IMR-90 (cell line): ENCODE measurements around the gene FCHSD2. TPM values are rescaled to one million over a fixed set of nuclear protein-coding genes. Genes with fewer than 3 reads are reported as not detected.

ENCODE experiments used
- ATAC-seq: fragments of 200-7000 bp; cut with Tn5 transposase; 2 replicates; pipeline ENCODE4 v1.9.1; 2020; ENCODE audit warnings: low read depth, mild to moderate bottlenecking, moderate library complexity
- BruUV-seq: library from RNA; stranded (reverse); fragments of 400-500 nt; replicated peaks from 2 replicates; lab custom pipeline; 2021; lab: Mats Ljungman, UMichigan
- CTCF ChIA-PET: fragments of 300-600 bp; formaldehyde crosslinking; extraction: SDS; loops from one replicate; lab custom pipeline; 2021; ENCODE audit warnings: antibody characterized with exemption; lab: Yijun Ruan, JAX
- POLR2A ChIA-PET: fragments of 300-600 bp; sonication (Branson Sonifier 250); formaldehyde crosslinking; loops from one replicate; lab custom pipeline; 2022; ENCODE audit warnings: antibody characterized with exemption; ENCODE audit not compliant: unreplicated experiment; lab: Charles Lee
- DNase-seq: peaks from one replicate; pipeline ENCODE4 v3.0.0; 2013
- H2AFZ ChIP-seq: replicated peaks from 2 replicates; pipeline ENCODE3; 2013; ENCODE audit warnings: low read length, mild to moderate bottlenecking; ENCODE audit not compliant: poor library complexity
- H2AK5ac ChIP-seq: 2 replicates; pipeline ENCODE4 v1.6.1; 2013; ENCODE audit warnings: low read depth, low read length, inconsistent platforms
- H2AK9ac ChIP-seq: replicated peaks from 2 replicates; pipeline ENCODE3; 2013; ENCODE audit warnings: mild to moderate bottlenecking, low read depth, low read length, moderate library complexity; ENCODE audit not compliant: poor library complexity
- H2BK120ac ChIP-seq: 2 replicates; pipeline ENCODE4 v1.6.1; 2013; ENCODE audit warnings: low read depth, low read length, inconsistent platforms
- H2BK15ac ChIP-seq: 3 replicates; pipeline ENCODE4 v1.6.1; 2013; ENCODE audit warnings: low read depth, low read length, inconsistent platforms
- H2BK20ac ChIP-seq: 2 replicates; pipeline ENCODE4 v1.6.1; 2013; ENCODE audit warnings: low read depth, mild to moderate bottlenecking, inconsistent platforms, low read length, moderate library complexity
- H2BK5ac ChIP-seq: 2 replicates; pipeline ENCODE4 v1.6.1; 2013; ENCODE audit warnings: mild to moderate bottlenecking, low read depth, low read length, inconsistent platforms; ENCODE audit not compliant: poor library complexity, severe bottlenecking
- H3K14ac ChIP-seq: replicated peaks from 2 replicates; pipeline ENCODE4 v1.6.1; 2013; ENCODE audit warnings: low read depth, low read length, inconsistent platforms
- H3K18ac ChIP-seq: 2 replicates; pipeline ENCODE4 v1.6.1; 2013; ENCODE audit warnings: low read depth, low read length, control low read depth
- H3K23ac ChIP-seq: 2 replicates; pipeline ENCODE4 v1.6.1; 2013; ENCODE audit warnings: low read depth, low read length, inconsistent platforms
- H3K27ac ChIP-seq: 2 replicates; pipeline ENCODE4 v1.5.1; 2013; ENCODE audit warnings: mild to moderate bottlenecking, control low read depth, low read length; ENCODE audit not compliant: insufficient read depth
- H3K27me3 ChIP-seq: 2 replicates; pipeline ENCODE4 v1.6.1; 2013; ENCODE audit warnings: low read length; ENCODE audit not compliant: control insufficient read depth, insufficient read depth
- H3K36me3 ChIP-seq: 2 replicates; pipeline ENCODE4 v1.6.1; 2013; ENCODE audit warnings: low read length, mixed read lengths; ENCODE audit not compliant: control insufficient read depth, insufficient read depth
- H3K4ac ChIP-seq: 2 replicates; pipeline ENCODE4 v1.6.1; 2013; ENCODE audit warnings: low read depth, low read length, inconsistent platforms
- H3K4me1 ChIP-seq: 2 replicates; pipeline ENCODE4 v1.6.1; 2013; ENCODE audit warnings: low read length, mixed read lengths; ENCODE audit not compliant: control insufficient read depth, insufficient read depth
- H3K4me2 ChIP-seq: 2 replicates; pipeline ENCODE4 v1.6.1; 2013; ENCODE audit warnings: low read depth, mild to moderate bottlenecking, control low read depth, low read length, moderate library complexity
- H3K4me3 ChIP-seq: 2 replicates; pipeline ENCODE4 v1.5.1; 2013; ENCODE audit warnings: low read depth, mild to moderate bottlenecking, control low read depth, low read length, moderate library complexity; ENCODE audit not compliant: insufficient read depth
- H3K56ac ChIP-seq: 2 replicates; pipeline ENCODE4 v1.6.1; 2013; ENCODE audit warnings: low read length, inconsistent platforms; ENCODE audit not compliant: insufficient read depth; ENCODE audit errors: extremely low read depth
- H3K79me1 ChIP-seq, 2 experiments: 2 replicates each; pipeline ENCODE4 v1.6.1; 2013; ENCODE audit warnings: low read length in 2 of 2, inconsistent platforms in 1 of 2, low read depth in 1 of 2
- H3K9ac ChIP-seq: 2 replicates; pipeline ENCODE4 v1.6.1; 2013; ENCODE audit warnings: low read depth, low read length, control low read depth
- H3K9me1 ChIP-seq: 2 replicates; pipeline ENCODE4 v1.6.1; 2013; ENCODE audit warnings: low read length, inconsistent platforms; ENCODE audit not compliant: insufficient read depth
- H3K9me3 ChIP-seq: 2 replicates; pipeline ENCODE4 v1.6.1; 2013; ENCODE audit warnings: low read length; ENCODE audit not compliant: control insufficient read depth, insufficient read depth
- H4K20me1 ChIP-seq: 2 replicates; pipeline ENCODE4 v1.6.1; 2013; ENCODE audit warnings: low read length, inconsistent platforms; ENCODE audit not compliant: insufficient read depth
- H4K5ac ChIP-seq: 2 replicates; pipeline ENCODE4 v1.6.1; 2013; ENCODE audit warnings: mild to moderate bottlenecking, low read depth, low read length, control low read depth
- H4K8ac ChIP-seq, 2 experiments: 2 replicates each; pipeline ENCODE4 v1.6.1; 2013; ENCODE audit warnings: low read depth in 2 of 2, low read length in 2 of 2, control low read depth in 1 of 2, inconsistent platforms in 1 of 2
- H4K91ac ChIP-seq: 2 replicates; pipeline ENCODE4 v1.6.1; 2013; ENCODE audit warnings: low read depth, low read length, inconsistent platforms; ENCODE audit not compliant: insufficient read depth
- BHLHE40 ChIP-seq: fragments of 150-350 bp; IDR thresholded peaks from 2 replicates; pipeline ENCODE4 v1.6.1; 2016; ENCODE audit warnings: mild to moderate bottlenecking, low read depth, low read length
- NFE2L2 ChIP-seq: fragments of 150-350 bp; IDR thresholded peaks from 2 replicates; pipeline ENCODE4 v1.6.1; 2016; ENCODE audit warnings: low read depth, mild to moderate bottlenecking, low read length
- RFX5 ChIP-seq: IDR thresholded peaks from 2 replicates; pipeline ENCODE4 v1.8.0; 2012; ENCODE audit warnings: low read depth, mild to moderate bottlenecking, low read length, moderate library complexity
- WGBS, 2 experiments: methylation state at CpG; one replicate each; pipeline versions ENCODE4 v1.1.5 to v1.1.7; 2013; ENCODE audit warnings: missing lambda C conversion rate in 2 of 2; ENCODE audit not compliant: insufficient read length in 1 of 2; ENCODE audit errors: extremely low coverage in 2 of 2; 5-methylcytosine and 5-hydroxymethylcytosine counted together
- dilution Hi-C: fragments of 300-500 bp; cut with HindIII; formaldehyde crosslinking; loops from one replicate; pipeline ENCODE4 v1.14.3; 2018; ENCODE audit warnings: low sequenced_read_pairs; ENCODE audit not compliant: unreplicated experiment
- in situ Hi-C: fragments of 300-500 bp; cut with MboI; formaldehyde crosslinking; loops from 3 replicates; pipeline ENCODE4 v1.14.3; 2019; ENCODE audit warnings: low sequenced_read_pairs, inconsistent platforms, mixed read lengths
- intact Hi-C: fragments of 100-400 bp; cut with micrococcal nuclease; formaldehyde crosslinking; loops from 2 replicates; pipeline ENCODE4 v1.10.0; 2022
- polyA plus RNA-seq, 3 experiments: library from polyadenylated mRNA; depleted of rRNA; stranded (reverse); fragments of >200 nt; gene quantifications; 2 replicates each; pipeline ENCODE4 v1.2.3, GENCODE V29; 2012; ENCODE audit warnings: low replicate concordance in 1 of 3
- total RNA-seq: library from RNA; depleted of rRNA; stranded (reverse); fragments of >200 nt; gene quantifications from 2 replicates; pipeline ENCODE4 v1.2.3, GENCODE V29; 2012

FCHSD2 gene
- total and polyA plus RNA-seq, 2 of the 4 experiments (the other 2 are of a cell fraction) = 5.9 to 18.7 TPM

DNA sequence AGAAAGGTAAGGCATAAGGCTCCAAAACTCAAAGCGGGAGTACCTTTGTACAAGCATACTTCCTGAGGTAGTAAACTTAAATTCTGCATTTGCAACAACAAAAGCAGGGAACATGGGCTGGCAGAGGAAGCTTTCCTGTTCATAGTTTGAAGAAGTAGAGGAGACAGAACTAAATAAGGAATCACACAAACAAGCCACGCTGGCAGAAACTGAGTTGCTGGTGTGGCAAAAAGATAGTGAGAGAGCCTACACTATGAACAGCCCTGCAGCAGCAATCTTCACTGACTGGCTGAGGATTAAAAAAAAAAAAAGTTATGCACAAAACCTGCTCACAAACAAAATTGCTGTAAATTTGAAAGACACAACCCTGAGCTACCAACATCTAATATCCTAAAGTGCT, 46.5 kb downstream of the FCHSD2 start:
- no peak overlapping the region for H4K91ac ChIP-seq
- no peak overlapping the region for H2BK120ac ChIP-seq
- peaks cover 30 to 54% of the 10 kb centered on the region in 2 experiments for H3K79me1 ChIP-seq
- no peak overlapping the region for H2BK15ac ChIP-seq
- H3K36me3 ChIP-seq = no peaks in the 10 kb centered on the region; the same call in 1 of the 2 replicates
- H4K8ac ChIP-seq = no peak overlapping the region
- H2AK9ac ChIP-seq = no peak overlapping the region
- peak overlapping the region; percentile 1; the same call in 1 of the 2 replicates for H3K27ac ChIP-seq
- H3K18ac ChIP-seq = peak overlapping the region; percentile 43; the same call in 1 of the 2 replicates
- in situ Hi-C loops = no loop called here
- H3K27me3 ChIP-seq = no peaks in the 10 kb centered on the region
- 0 out of 2 replicates have a peak overlapping the region, but pooled peaks have one; percentile 12 for H3K14ac ChIP-seq
- no peak overlapping the region for H3K4me3 ChIP-seq
- no peaks in the 10 kb centered on the region for H3K9me3 ChIP-seq
- H3K23ac ChIP-seq = 0 out of 2 replicates have a peak overlapping the region, but pooled peaks have one; percentile 3
- dilution Hi-C loops = no loop called here
- peak overlapping the region; percentile 11; the same call in 1 of the 2 replicates for H2BK20ac ChIP-seq
- no peak overlapping the region for H2AFZ ChIP-seq
- peak; percentile 51 for ATAC-seq
- ChIA-PET POLR2A (no interaction called here), CTCF (no interaction called here)
- intact Hi-C loops = no loop called here
- H3K4ac ChIP-seq = no peak overlapping the region
- H3K9me1 ChIP-seq = peaks cover 8% of the 10 kb centered on the region
- TF ChIP-seq RFX5 (no peak), BHLHE40 (no peak), NFE2L2 (no peak)
- WGBS, 2 experiments = no CpG with 5 or more reads among the region's 2 CpGs
- H4K5ac ChIP-seq = no peak overlapping the region
- H2AK5ac ChIP-seq = no peak overlapping the region
- no peak overlapping the region for H3K9ac ChIP-seq
- H3K4me2 ChIP-seq = 0 out of 2 replicates have a peak overlapping the region, but pooled peaks have one; percentile 16
- no peak for DNase-seq
- H2BK5ac ChIP-seq = no peak overlapping the region
- H3K56ac ChIP-seq = no peak overlapping the region
- no TSS peak for BruUV-seq
- peaks cover 29% of the 10 kb centered on the region; the same call in 1 of the 2 replicates for H4K20me1 ChIP-seq
- H3K4me1 ChIP-seq = no peaks in the 10 kb centered on the region
